ENCODE measurements around the gene INO80B. TPM values are rescaled to one million over a fixed set of nuclear protein-coding genes. Genes with fewer than 3 reads are reported as not detected.
"Not testable (repeated sequence)": the region's sequence is repeated elsewhere in the genome, so short reads cannot be mapped to it uniquely, and the experiment has no call there.

Gene INO80B
- total RNA-seq, 2 experiments from 2014 or later: 24.2 to 25.6 TPM

- intact Hi-C loops (cut with DNase I, micrococcal nuclease): loop anchor here in 1 of 2 experiments (1.0 kb wide), 2 partner anchors 14 to 19 kb away; partner anchors contain the start of genes C2orf81 and WDR54
- ATAC-seq (peak; percentile 94), DNase-seq (peak; percentile 77)
- H3K36me3 Mint-ChIP-seq (ENCODE audit: low read depth): no peaks in the 10 kb centered on the region
- peaks cover 31% of the 10 kb centered on the region for H3K27me3 Mint-ChIP-seq
- H3K9me3 Mint-ChIP-seq (ENCODE audit: low read depth): no peaks in the 10 kb centered on the region
- POLR2A ChIA-PET: interaction anchor here (0.6 kb wide), 1 partner anchor 13 kb away, joined by 5 read pairs; no protein-coding TSS in a partner anchor
- peaks cover 10% of the 10 kb centered on the region for H3K4me1 Mint-ChIP-seq
- H3K4me3 Mint-ChIP-seq: no peak overlapping the region
- CTCF ChIA-PET: interaction anchor here (0.7 to 1.8 kb wide), 11 partner anchors 9 to 191 kb away, joined by 3 to 8 read pairs (median 5); partner anchors contain the start of genes INO80B and PCGF1
- no peak overlapping the region for H3K27ac Mint-ChIP-seq
These were observed 14.3 kb upstream of the INO80B start for GRCh38 chr2:74440378-74441169.

- DNase-seq (no peak), ATAC-seq (peak; percentile 57)
- peak overlapping the region; percentile 10 for H3K4me3 Mint-ChIP-seq
- ChIA-PET CTCF (interaction anchor here (0.6 to 1.8 kb wide), 7 partner anchors 10 to 256 kb away, joined by 3 to 8 read pairs (median 5); partner anchors contain the start of gene INO80B), POLR2A (no interaction called here)
- no peaks in the 10 kb centered on the region for H3K9me3 Mint-ChIP-seq (ENCODE audit: low read depth)
- intact Hi-C loops (cut with DNase I, micrococcal nuclease): loop anchor here in 1 of 2 experiments (1.0 kb wide), 1 partner anchor 13 kb away; no protein-coding TSS in a partner anchor
- H3K27me3 Mint-ChIP-seq: peaks cover 31% of the 10 kb centered on the region
- no peaks in the 10 kb centered on the region for H3K36me3 Mint-ChIP-seq (ENCODE audit: low read depth)
- no peak overlapping the region for H3K27ac Mint-ChIP-seq
- peaks cover 10% of the 10 kb centered on the region for H3K4me1 Mint-ChIP-seq
These were observed 13.7 kb upstream of the INO80B start for GRCh38 chr2:74441170-74441689.

- Mint-ChIP-seq H3K36me3 (ENCODE audit: low read depth) (no peaks in the 10 kb centered on the region), H3K9me3 (ENCODE audit: low read depth) (no peaks in the 10 kb centered on the region), H3K27me3 (peaks cover 31% of the 10 kb centered on the region), H3K27ac (peak within 1 kb of the TSS; percentile 37), H3K4me3 (peak within 1 kb of the TSS; percentile 44), H3K4me1 (peaks cover 10% of the 10 kb centered on the region)
- intact Hi-C loops (cut with DNase I, micrococcal nuclease): loop anchor here in 1 of 2 experiments (1.0 kb wide), 1 partner anchor 12 kb away; no protein-coding TSS in a partner anchor
- POLR2A ChIA-PET: no interaction called here
- DNase-seq (peak; percentile 63), ATAC-seq (no peak)
- CTCF ChIA-PET: interaction anchor here (0.6 to 2.5 kb wide), 4 partner anchors 13 to 257 kb away, joined by 3 to 12 read pairs (median 5); partner anchors contain the start of gene INO80B
These were observed 13.0 kb upstream of the INO80B start, which contains the start of gene RTKN for GRCh38 chr2:74441690-74442482. RTKN (minus strand) TSS chr2:74441937; CDS start chr2:74441816, 121 bp downstream.

- H3K9me3 Mint-ChIP-seq (ENCODE audit: low read depth); H3K4me1 Mint-ChIP-seq; H3K36me3 Mint-ChIP-seq (ENCODE audit: low read depth); intact Hi-C loops (cut with DNase I, micrococcal nuclease); DNase-seq; ATAC-seq; POLR2A ChIA-PET: not testable (repeated sequence)
- Mint-ChIP-seq H3K4me3 (peak overlapping the region; percentile 44), H3K27me3 (peaks cover 33% of the 10 kb centered on the region), H3K27ac (peak overlapping the region; percentile 37)
- CTCF ChIA-PET: interaction anchor here (2.5 kb wide), 1 partner anchor 12 kb away, joined by 12 read pairs; the partner anchor contains the start of gene INO80B
These were observed 12.2 kb upstream of the INO80B start for GRCh38 chr2:74442483-74443297.

GRCh38 chr2:74444498-74445318 lies 10.2 kb upstream of the INO80B start:
- intact Hi-C loops (cut with DNase I, micrococcal nuclease): no loop called here
- peaks cover 22% of the 10 kb centered on the region for H3K27me3 Mint-ChIP-seq
- H3K27ac Mint-ChIP-seq: no peak overlapping the region
- H3K4me1 Mint-ChIP-seq: peaks cover 10% of the 10 kb centered on the region
- no peaks in the 10 kb centered on the region for H3K9me3 Mint-ChIP-seq (ENCODE audit: low read depth)
- DNase-seq (no peak), ATAC-seq (no peak)
- ChIA-PET CTCF (no interaction called here), POLR2A (interaction anchor here (0.6 kb wide), 1 partner anchor 14 kb away, joined by 3 read pairs; the partner anchor contains the start of gene WBP1)
- no peak overlapping the region for H3K4me3 Mint-ChIP-seq
- no peaks in the 10 kb centered on the region for H3K36me3 Mint-ChIP-seq (ENCODE audit: low read depth)

- Mint-ChIP-seq H3K27ac (no peak overlapping the region), H3K4me1 (peaks cover 1% of the 10 kb centered on the region), H3K9me3 (ENCODE audit: low read depth) (no peaks in the 10 kb centered on the region), H3K4me3 (no peak overlapping the region), H3K27me3 (peaks cover 14% of the 10 kb centered on the region), H3K36me3 (ENCODE audit: low read depth) (no peaks in the 10 kb centered on the region)
- ChIA-PET POLR2A (no interaction called here), CTCF (interaction anchor here (0.7 kb wide), 1 partner anchor 198 kb away, joined by 3 read pairs; no protein-coding TSS in a partner anchor)
- ATAC-seq (no peak), DNase-seq (no peak)
- intact Hi-C loops (cut with DNase I, micrococcal nuclease): no loop called here
These were observed 7.5 kb upstream of the INO80B start for GRCh38 chr2:74447230-74447999.

- Mint-ChIP-seq H3K36me3 (ENCODE audit: low read depth) (no peaks in the 10 kb centered on the region), H3K27me3 (peaks cover 10% of the 10 kb centered on the region), H3K4me3 (no peak overlapping the region), H3K9me3 (ENCODE audit: low read depth) (no peaks in the 10 kb centered on the region), H3K27ac (no peak overlapping the region), H3K4me1 (peaks cover 10% of the 10 kb centered on the region)
- intact Hi-C loops (cut with DNase I, micrococcal nuclease): no loop called here
- ChIA-PET POLR2A (interaction anchor here (0.6 kb wide), 1 partner anchor 625 kb away, joined by 3 read pairs; no protein-coding TSS in a partner anchor), CTCF (no interaction called here)
- ATAC-seq (no peak), DNase-seq (no peak)
These were observed 6.1 kb upstream of the INO80B start for GRCh38 chr2:74448771-74449170.

GRCh38 chr2:74450570-74451190 lies 4.2 kb upstream of the INO80B start:
- Mint-ChIP-seq H3K9me3 (ENCODE audit: low read depth) (no peaks in the 10 kb centered on the region), H3K4me1 (peaks cover 23% of the 10 kb centered on the region), H3K27me3 (peaks cover 2% of the 10 kb centered on the region), H3K27ac (no peak overlapping the region), H3K36me3 (ENCODE audit: low read depth) (peaks cover 6% of the 10 kb centered on the region), H3K4me3 (no peak overlapping the region)
- CTCF ChIA-PET: interaction anchor here (0.6 kb wide), 1 partner anchor 59 kb away, joined by 3 read pairs; no protein-coding TSS in a partner anchor
- POLR2A ChIA-PET: no interaction called here
- no peak for DNase-seq
- ATAC-seq: no peak
- intact Hi-C loops (cut with DNase I, micrococcal nuclease): no loop called here

GRCh38 chr2:74457129-74457548 lies 2.3 kb downstream of the INO80B start:
- Mint-ChIP-seq H3K27ac (peak overlapping the region; percentile 98), H3K27me3 (no peaks in the 10 kb centered on the region), H3K4me3 (peak overlapping the region; percentile 90), H3K9me3 (ENCODE audit: low read depth) (no peaks in the 10 kb centered on the region), H3K4me1 (peaks cover 44% of the 10 kb centered on the region), H3K36me3 (ENCODE audit: low read depth) (peaks cover 28% of the 10 kb centered on the region)
- intact Hi-C loops (cut with DNase I, micrococcal nuclease): loop anchor here (1.0 to 5.0 kb wide), 4 partner anchors 8 to 530 kb away; partner anchors contain the start of genes MOGS (in 2 of the 2) and DGUOK (in 1 of the 2)
- ATAC-seq (no peak), DNase-seq (no peak)
- ChIA-PET CTCF (interaction anchor here (1.2 to 6.6 kb wide), 5 partner anchors 11 to 61 kb away, joined by 3 to 62 read pairs (median 14); partner anchors contain the start of genes C2orf81, CCDC142, MRPL53 and TTC31), POLR2A (interaction anchor here (0.6 to 1.9 kb wide), 3 partner anchors 12 to 25 kb away, joined by 3 to 9 read pairs (median 6); partner anchors contain the start of gene MRPL53)

All from activated CD4-positive, alpha-beta T cell treated with anti-CD3 and anti-CD28 coated beads for 36 hours (primary cell).